CD4-positive, alpha-beta T cell (primary cell): ENCODE data around the gene ABCC4. TPM values are rescaled to one million over a fixed set of nuclear protein-coding genes. Genes with fewer than 3 reads are reported as not detected.

Source experiments
- ATAC-seq: fragments of 200-7000 bp; cut with Tn5 transposase; one replicate; pipeline ENCODE4 v1.10.0; 2022; ENCODE audit warnings: mild to moderate bottlenecking; ENCODE audit not compliant: poor library complexity
- CTCF ChIA-PET: fragments of 350-600 bp; sonication (Branson Sonifier 250); formaldehyde crosslinking; loops from one replicate; lab custom pipeline; 2021; ENCODE audit warnings: antibody characterized with exemption, inconsistent platforms; lab: Charles Lee
- POLR2A ChIA-PET: fragments of 350-600 bp; sonication (Branson Sonifier 250); formaldehyde crosslinking; loops from one replicate; lab custom pipeline; 2021; ENCODE audit warnings: antibody characterized with exemption, inconsistent platforms; lab: Charles Lee
- DNase-seq, 14 experiments: peaks; one replicate each; pipeline ENCODE4 v3.0.0-alpha.2; 2013 to 2020; ENCODE audit warnings: mixed read lengths in 2 of 14
- H3K27ac ChIP-seq, 2 donors: one replicate each; pipeline versions ENCODE4 v1.5.1 to v1.7.0; 2013; ENCODE audit warnings: low read length in 2 of 2, low read depth in 1 of 2, mild to moderate bottlenecking in 1 of 2
- H3K27me3 ChIP-seq, 2 experiments: 1 replicate in 1 of 2; 2 replicates in 1 of 2; pipeline versions ENCODE4 v1.6.1 to v1.7.0; 2013; ENCODE audit warnings: low read length in 2 of 2, control low read depth in 1 of 2, mild to moderate bottlenecking in 1 of 2, moderate library complexity in 1 of 2; ENCODE audit not compliant: insufficient read depth in 2 of 2, control insufficient read depth in 1 of 2
- H3K36me3 ChIP-seq: one replicate; pipeline ENCODE4 v1.6.1; 2013; ENCODE audit warnings: low read length, control low read depth; ENCODE audit not compliant: insufficient read depth
- H3K4me1 ChIP-seq: one replicate; pipeline ENCODE4 v1.6.1; 2013; ENCODE audit warnings: low read length, control low read depth; ENCODE audit not compliant: insufficient read depth
- H3K4me3 ChIP-seq: one replicate; pipeline ENCODE4 v1.5.1; 2013; ENCODE audit warnings: mild to moderate bottlenecking, low read length, moderate library complexity
- H3K9me3 ChIP-seq, 2 experiments: 1 replicate in 1 of 2; 2 replicates in 1 of 2; pipeline versions ENCODE4 v1.6.1 to v1.7.0; 2013; ENCODE audit warnings: low read length in 2 of 2, mild to moderate bottlenecking in 2 of 2, control low read depth in 1 of 2, moderate library complexity in 1 of 2; ENCODE audit not compliant: control insufficient read depth in 1 of 2, insufficient read depth in 1 of 2
- H3K27ac Mint-ChIP-seq: one replicate; pipeline ENCODE4 v1.8.0; 2020; ENCODE audit warnings: mixed read lengths
- H3K27me3 Mint-ChIP-seq: one replicate; pipeline ENCODE4 v1.8.0; 2021; ENCODE audit warnings: mixed read lengths
- H3K36me3 Mint-ChIP-seq: one replicate; pipeline ENCODE4 v1.8.0; 2021; ENCODE audit warnings: low read depth, mixed read lengths
- H3K4me1 Mint-ChIP-seq: one replicate; pipeline ENCODE4 v1.8.0; 2021; ENCODE audit warnings: low read depth, mixed read lengths
- H3K4me3 Mint-ChIP-seq: one replicate; pipeline ENCODE4 v1.8.0; 2020; ENCODE audit warnings: mild to moderate bottlenecking, mixed read lengths
- H3K9me3 Mint-ChIP-seq: one replicate; pipeline ENCODE4 v1.8.0; 2020; ENCODE audit warnings: mixed read lengths
- CTCF ChIP-seq: fragments of 200-600 bp; IDR thresholded peaks from one replicate; pipeline ENCODE4 v1.8.0; 2022; ENCODE audit warnings: antibody characterized with exemption, mild to moderate bottlenecking
- intact Hi-C, 2 experiments: fragments of 100-400 bp; cut with DNase I in 1 of 2; cut with micrococcal nuclease in 1 of 2; formaldehyde crosslinking; loops; one replicate each; pipeline versions ENCODE4 v1.15.1 to v1.9.0; 2023 to 2025; cut with DNase I, micrococcal nuclease
- total RNA-seq, 174 experiments: library from RNA in 2 of 174; stranded (reverse) in 2 of 174; gene quantifications; one replicate each; pipeline ENCODE4 v1.2.3 and lab custom pipeline; 2021 to 2026

The ABCC4 gene
- total RNA-seq, 2 experiments from 2014 or later = 4.0 to 4.4 TPM

- Mint-ChIP-seq H3K27me3 (no peaks in the 10 kb centered on the region), H3K36me3 (no peaks in the 10 kb centered on the region), H3K4me3 (no peak overlapping the region), H3K4me1 (no peaks in the 10 kb centered on the region), H3K27ac (no peak overlapping the region), H3K9me3 (no peaks in the 10 kb centered on the region)
- no peak for TF ChIP-seq CTCF
- Histone ChIP-seq H3K27ac (no peak overlapping the region), H3K27me3 (no peaks in the 10 kb centered on the region), H3K9me3 (no peaks in the 10 kb centered on the region), H3K4me1 (no peaks in the 10 kb centered on the region), H3K4me3 (no peak overlapping the region), H3K36me3 (no peaks in the 10 kb centered on the region)
- ATAC-seq (no peak), DNase-seq (no peak)
- intact Hi-C loops = no loop called here
- POLR2A ChIA-PET = no interaction called here
- CTCF ChIA-PET = no interaction called here
Observed at GRCh38 chr13:95326695-95327094, 25.4 kb upstream of the ABCC4 start.

GRCh38 chr13:95325485-95325884 lies 24.2 kb upstream of the ABCC4 start:
- Histone ChIP-seq H3K9me3 (no peaks in the 10 kb centered on the region), H3K27ac (no peak overlapping the region), H3K4me3 (no peak overlapping the region), H3K27me3 (no peaks in the 10 kb centered on the region), H3K36me3 (no peaks in the 10 kb centered on the region), H3K4me1 (no peaks in the 10 kb centered on the region)
- H3K27ac Mint-ChIP-seq = no peak overlapping the region
- intact Hi-C loops = no loop called here
- no peak for ATAC-seq
- ChIA-PET CTCF (interaction anchor here (0.7 kb wide), 1 partner anchor 234 kb away, joined by 3 read pairs; no protein-coding TSS in a partner anchor), POLR2A (no interaction called here)
- H3K4me3 Mint-ChIP-seq = no peak overlapping the region
- no peaks in the 10 kb centered on the region for H3K4me1 Mint-ChIP-seq
- H3K36me3 Mint-ChIP-seq = no peaks in the 10 kb centered on the region
- DNase-seq = no peak
- no peak for TF ChIP-seq CTCF
- H3K27me3 Mint-ChIP-seq = no peaks in the 10 kb centered on the region
- no peaks in the 10 kb centered on the region for H3K9me3 Mint-ChIP-seq

- no peak overlapping the region for H3K4me3 ChIP-seq
- no peaks in the 10 kb centered on the region for H3K9me3 ChIP-seq
- TF ChIP-seq CTCF = no peak
- ChIA-PET POLR2A (no interaction called here), CTCF (no interaction called here)
- DNase-seq (no peak), ATAC-seq (no peak)
- no peaks in the 10 kb centered on the region for H3K27me3 Mint-ChIP-seq
- H3K4me1 Mint-ChIP-seq = no peaks in the 10 kb centered on the region
- no peak overlapping the region for H3K4me3 Mint-ChIP-seq
- no peaks in the 10 kb centered on the region for H3K4me1 ChIP-seq
- intact Hi-C loops = no loop called here
- H3K27ac Mint-ChIP-seq = no peak overlapping the region
- H3K36me3 Mint-ChIP-seq = no peaks in the 10 kb centered on the region
- H3K27ac ChIP-seq = no peak overlapping the region
- no peaks in the 10 kb centered on the region for H3K9me3 Mint-ChIP-seq
- H3K36me3 ChIP-seq = no peaks in the 10 kb centered on the region
- H3K27me3 ChIP-seq = no peaks in the 10 kb centered on the region
Observed at GRCh38 chr13:95323930-95324662, 22.8 kb upstream of the ABCC4 start.
